ENCODE measurements around the gene TMEM106A. TPM values are rescaled to one million over a fixed set of nuclear protein-coding genes. Genes with fewer than 3 reads are reported as not detected.
"Not testable (repeated sequence)": the region's sequence is repeated elsewhere in the genome, so short reads cannot be mapped to it uniquely, and the experiment has no call there.

TMEM106A gene
- total RNA-seq, 2 donors from 2014 or later = 2.6 to 8.0 TPM

DNA sequence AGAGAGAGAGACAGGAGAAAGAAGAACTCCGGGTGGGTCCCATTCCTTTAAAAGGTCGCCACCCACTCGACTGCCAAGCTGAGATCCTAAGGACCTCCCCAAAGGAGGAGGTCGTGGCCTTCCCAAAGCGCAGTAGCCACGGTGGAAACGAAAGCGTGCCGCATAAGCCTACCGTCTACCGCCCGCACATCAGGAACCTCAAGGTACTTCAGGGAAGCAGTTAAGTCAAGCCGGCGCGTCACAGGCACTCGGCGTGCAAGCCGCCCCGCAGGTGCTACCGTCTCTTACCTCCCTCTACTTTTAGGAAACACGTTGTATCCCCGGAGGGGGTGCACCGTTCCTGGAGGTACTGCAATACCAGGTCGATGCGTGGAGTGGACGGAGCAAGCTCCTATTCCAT, 27.9 kb downstream of the TMEM106A start:
- H3K9me3 ChIP-seq = not testable (repeated sequence)

DNA sequence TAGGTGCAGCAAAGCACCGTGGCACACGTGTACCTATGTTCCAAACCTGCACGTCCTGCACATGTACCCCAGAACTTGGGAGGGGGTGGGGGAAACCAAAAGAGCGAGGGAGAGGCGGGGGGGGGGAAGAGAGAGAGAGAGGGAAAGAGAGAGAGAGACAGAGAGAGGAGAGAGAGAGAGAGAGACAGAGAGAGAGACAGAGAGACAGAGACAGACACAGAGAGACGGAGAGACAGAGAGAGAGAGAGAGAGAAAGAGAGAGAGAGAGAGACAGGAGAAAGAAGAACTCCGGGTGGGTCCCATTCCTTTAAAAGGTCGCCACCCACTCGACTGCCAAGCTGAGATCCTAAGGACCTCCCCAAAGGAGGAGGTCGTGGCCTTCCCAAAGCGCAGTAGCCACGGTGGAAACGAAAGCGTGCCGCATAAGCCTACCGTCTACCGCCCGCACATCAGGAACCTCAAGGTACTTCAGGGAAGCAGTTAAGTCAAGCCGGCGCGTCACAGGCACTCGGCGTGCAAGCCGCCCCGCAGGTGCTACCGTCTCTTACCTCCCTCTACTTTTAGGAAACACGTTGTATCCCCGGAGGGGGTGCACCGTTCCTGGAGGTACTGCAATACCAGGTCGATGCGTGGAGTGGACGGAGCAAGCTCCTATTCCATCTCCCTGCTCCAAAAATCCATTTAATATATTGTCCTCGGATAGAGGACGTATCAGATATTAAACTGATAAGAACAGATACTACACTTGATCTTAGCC, 29.1 kb downstream of the TMEM106A start:
- H3K27ac ChIP-seq; H3K4me1 ChIP-seq (replicated peaks); H3K4me3 ChIP-seq; H3K36me3 ChIP-seq; H3K9me3 ChIP-seq; H3K27me3 ChIP-seq (replicated peaks; ENCODE audit: insufficient read depth); intact Hi-C loops (cut with DNase I); DNase-seq (ENCODE audit: low spot score): not testable (repeated sequence)
- no CpG with 5 or more reads among the region's 34 CpGs for WGBS

More for the DNA sequence above, 27.9 kb downstream of the TMEM106A start:
- H3K4me1 ChIP-seq (replicated peaks); H3K27me3 ChIP-seq (replicated peaks; ENCODE audit: insufficient read depth); intact Hi-C loops (cut with DNase I); H3K36me3 ChIP-seq; H3K27ac ChIP-seq; DNase-seq (ENCODE audit: low spot score); H3K4me3 ChIP-seq: not testable (repeated sequence)
- no CpG with 5 or more reads among the region's 26 CpGs for WGBS

- H3K4me3 ChIP-seq; DNase-seq (ENCODE audit: low spot score); H3K36me3 ChIP-seq; H3K4me1 ChIP-seq (replicated peaks); H3K27me3 ChIP-seq (replicated peaks; ENCODE audit: insufficient read depth); H3K9me3 ChIP-seq; intact Hi-C loops (cut with DNase I): not testable (repeated sequence)
- 5% methylated on average over 18 of the region's 23 CpGs for WGBS
- H3K27ac ChIP-seq = peak overlapping the region in 1 of 2 donors; percentile 59
These were observed 34.8 kb downstream of the TMEM106A start for GRCh38 chr17:43246456-43246855.

Small RNA genes lying within 50 kb of the gene (small RNA-seq; reads per million reads assigned to genes)
- gene AC060780.2 (0 reads per million in 2 donors), gene AC060780.3 (0 reads per million in 2 donors), gene RF00004 (0 reads per million in 2 donors), gene RNU2-1 (0 reads per million in 2 donors)

Other genes starting within 250 kb of the TMEM106A start
- gene AARSD1, start 247.4 kb upstream of the TMEM106A start, total RNA-seq = 10 to 100 TPM; 34.2 to 48.4 TPM
- 1 to 10 TPM; 3.4 to 3.9 TPM for gene PTGES3L, start 231.8 kb upstream of the TMEM106A start, total RNA-seq
- 10 to 100 TPM; 26.7 to 28.5 TPM for gene RUNDC1, start 231.3 kb upstream of the TMEM106A start, total RNA-seq
- gene RPL27, start 213.5 kb upstream of the TMEM106A start, total RNA-seq = 1,000 to 10,000 TPM in 1 of 2 donors, 100 to 1,000 TPM in 1; 571 to 1,082 TPM
- 10 to 100 TPM; 35.6 to 40.1 TPM for gene IFI35, start 205.1 kb upstream of the TMEM106A start, total RNA-seq
- gene VAT1, start 189.5 kb upstream of the TMEM106A start, total RNA-seq = 100 to 1,000 TPM in 1 of 2 donors, 10 to 100 TPM in 1; 89.1 to 255 TPM
- gene RND2, start 186.6 kb upstream of the TMEM106A start, total RNA-seq = 1 to 10 TPM; 1.6 to 4.3 TPM
- 10 to 100 TPM in 1 of 2 donors, 1 to 10 TPM in 1; 9.1 to 12.8 TPM for gene BRCA1, start 86.5 kb upstream of the TMEM106A start, total RNA-seq
- gene NBR1, start 40.7 kb upstream of the TMEM106A start, total RNA-seq = 100 to 1,000 TPM; 120 to 156 TPM
- 1 to 10 TPM in 1 of 2 donors, not detected in 1; 2.7 TPM for gene CCDC200, start 16.7 kb downstream of the TMEM106A start, total RNA-seq
- not detected for gene RNU2-1, start 22.1 kb downstream of the TMEM106A start, total RNA-seq
- 10 to 100 TPM in 1 of 2 donors, 1 to 10 TPM in 1; 4.8 to 17.2 TPM for gene ARL4D, start 187.1 kb downstream of the TMEM106A start, total RNA-seq

Measured in prostate gland (tissue), 2 donors.